ENCODE measurements around the gene SERPINA10. TPM values are rescaled to one million over a fixed set of nuclear protein-coding genes. Genes with fewer than 3 reads are reported as not detected.

SERPINA10 gene
- total RNA-seq, result not detected

GRCh38 chr14:94292872-94293577 is at the start of gene SERPINA10:
Gene SERPINA10, minus strand, starts transcription at chr14:94293268. Its CDS starts 2,675 bp downstream, at chr14:94290593.
- Histone ChIP-seq H3K27ac (no peak within 1 kb of the TSS), H3K36me3 (no peaks in the 10 kb centered on the region), H3K4me1 (no peaks in the 10 kb centered on the region), H3K27me3 (no peaks in the 10 kb centered on the region), H3K4me3 (no peak within 1 kb of the TSS), H3K9me3 (no peaks in the 10 kb centered on the region)
- no peak for TF ChIP-seq POLR2A (IDR thresholded peaks at IDR 0.05)
- no peak for TF ChIP-seq EP300 (IDR thresholded peaks at IDR 0.05)
- TF ChIP-seq POLR2AphosphoS5 (IDR thresholded peaks at IDR 0.05), result no peak
- no peak for TF ChIP-seq CTCF (IDR thresholded peaks at IDR 0.05)
- 42 to 72% methylated on average over 4 to 6 of the region's 10 CpGs for WGBS, 2 donors (ENCODE audit: low coverage in 1 of 2)
- no peak for ATAC-seq

GRCh38 chr14:94342334-94342934 is 49.4 kb upstream of the SERPINA10 start:
- peak; percentile 74 for ATAC-seq
- Histone ChIP-seq H3K4me3 (no peak overlapping the region), H3K4me1 (peaks cover 0 to 16% (median 11%) of the 10 kb centered on the region in 3 donors), H3K9me3 (no peaks in the 10 kb centered on the region), H3K27ac (peak overlapping the region in 2 of 4 donors; percentile 17 to 31), H3K36me3 (no peaks in the 10 kb centered on the region), H3K27me3 (no peaks in the 10 kb centered on the region)
- WGBS, 2 donors (ENCODE audit: low coverage in 1 of 2), result 0 to 22% methylated on average over 1 to 2 of the region's 2 CpGs
- TF ChIP-seq EP300 (IDR thresholded peaks at IDR 0.05) (no peak), POLR2AphosphoS5 (IDR thresholded peaks at IDR 0.05) (peak; percentile 82), CTCF (IDR thresholded peaks at IDR 0.05) (no peak), POLR2A (IDR thresholded peaks at IDR 0.05) (no peak)

GRCh38 chr14:94341656-94342333 is 48.7 kb upstream of the SERPINA10 start:
- H3K36me3 ChIP-seq, result no peaks in the 10 kb centered on the region
- no peak for TF ChIP-seq POLR2AphosphoS5 (IDR thresholded peaks at IDR 0.05)
- TF ChIP-seq EP300 (IDR thresholded peaks at IDR 0.05), result no peak
- TF ChIP-seq POLR2A (IDR thresholded peaks at IDR 0.05), result no peak
- no peak for TF ChIP-seq CTCF (IDR thresholded peaks at IDR 0.05)
- no peaks in the 10 kb centered on the region for H3K9me3 ChIP-seq
- peaks cover 0 to 16% (median 11%) of the 10 kb centered on the region in 3 donors for H3K4me1 ChIP-seq
- H3K27ac ChIP-seq, result peak overlapping the region in 2 of 4 donors; percentile 17 to 31
- ATAC-seq, result no peak
- no peak overlapping the region for H3K4me3 ChIP-seq
- H3K27me3 ChIP-seq, result no peaks in the 10 kb centered on the region
- 48 to 67% methylated on average over 2 to 5 of the region's 5 CpGs for WGBS, 2 donors (ENCODE audit: low coverage in 1 of 2)

- TF ChIP-seq CTCF (IDR thresholded peaks at IDR 0.05) (no peak), EP300 (IDR thresholded peaks at IDR 0.05) (no peak), POLR2AphosphoS5 (IDR thresholded peaks at IDR 0.05) (no peak), POLR2A (IDR thresholded peaks at IDR 0.05) (no peak)
- Histone ChIP-seq H3K4me1 (peaks cover 0 to 16% (median 11%) of the 10 kb centered on the region in 3 donors), H3K27ac (no peak overlapping the region), H3K36me3 (no peaks in the 10 kb centered on the region), H3K4me3 (no peak overlapping the region), H3K9me3 (no peaks in the 10 kb centered on the region), H3K27me3 (no peaks in the 10 kb centered on the region)
- no peak for ATAC-seq
Observed at GRCh38 chr14:94340533-94340932, 47.5 kb upstream of the SERPINA10 start.

Measured in gastroesophageal sphincter (tissue), 4 donors.